Measurements from ENCODE around the gene IL1B. TPM values are rescaled to one million over a fixed set of nuclear protein-coding genes. Genes with fewer than 3 reads are reported as not detected.

IL1B gene
- polyA plus RNA-seq, 1 of the 3 experiments (the other 2 are of a cell fraction), result 0.25 TPM

GRCh38 chr2:112870841-112871835 is 34.6 kb upstream of the IL1B start:
- POLR2A ChIA-PET, result no interaction called here
- Histone ChIP-seq H3K9me2 (no peaks in the 10 kb centered on the region), H3K27ac (ENCODE audit: low read depth in 2 of 2, low read length in 1 of 2) (no peak overlapping the region), H3F3A (replicated peaks; ENCODE audit: insufficient read depth) (no peaks in the 10 kb centered on the region), H3K79me2 (ENCODE audit: insufficient read depth) (no peaks in the 10 kb centered on the region), H3K4me3 (ENCODE audit: low read depth in 2 of 2, low read length in 1 of 2) (no peak overlapping the region), H3K9ac (no peak overlapping the region), H4K20me1 (ENCODE audit: insufficient read depth) (no peaks in the 10 kb centered on the region), H3K9me3 (no peaks in the 10 kb centered on the region), H3K27me3 (ENCODE audit: insufficient read depth) (peaks cover 5% of the 10 kb centered on the region; the same call in 1 of the 2 replicates), H2AFZ (ENCODE audit: low read depth) (no peak overlapping the region), H3K36me3 (replicated peaks in 1 of 2; ENCODE audit: control insufficient read depth in 1 of 2, insufficient read depth in 2 of 2, low read length in 1 of 2) (no peaks in the 10 kb centered on the region), H3K4me1 (ENCODE audit: control insufficient read depth in 1 of 2, insufficient read depth in 2 of 2, low read depth in 1 of 2, low read length in 1 of 2) (no peaks in the 10 kb centered on the region), H3K4me2 (no peak overlapping the region)
- TF ChIP-seq CHD2 (IDR thresholded peaks at IDR 0.05; ENCODE audit: low read length, partially characterized antibody) (no peak), RAD21 (IDR thresholded peaks at IDR 0.05; ENCODE audit: low read length) (no peak), NRF1 (IDR thresholded peaks at IDR 0.05; ENCODE audit: low read depth, low read length) (no peak), SIN3A (IDR thresholded peaks at IDR 0.05; ENCODE audit: borderline replicate concordance, low read depth, low read length) (no peak), ELF1 (IDR thresholded peaks at IDR 0.05) (no peak), MXI1 (IDR thresholded peaks at IDR 0.05; ENCODE audit: low read depth, low read length) (no peak)
- TF ChIP-seq, protein P1, sequence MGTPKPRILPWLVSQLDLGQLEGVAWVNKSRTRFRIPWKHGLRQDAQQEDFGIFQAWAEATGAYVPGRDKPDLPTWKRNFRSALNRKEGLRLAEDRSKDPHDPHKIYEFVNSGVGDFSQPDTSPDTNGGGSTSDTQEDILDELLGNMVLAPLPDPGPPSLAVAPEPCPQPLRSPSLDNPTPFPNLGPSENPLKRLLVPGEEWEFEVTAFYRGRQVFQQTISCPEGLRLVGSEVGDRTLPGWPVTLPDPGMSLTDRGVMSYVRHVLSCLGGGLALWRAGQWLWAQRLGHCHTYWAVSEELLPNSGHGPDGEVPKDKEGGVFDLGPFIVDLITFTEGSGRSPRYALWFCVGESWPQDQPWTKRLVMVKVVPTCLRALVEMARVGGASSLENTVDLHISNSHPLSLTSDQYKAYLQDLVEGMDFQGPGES (IDR thresholded peaks at IDR 0.05; ENCODE audit: low read depth, low read length), result no peak
- CTCF ChIA-PET, result no interaction called here
- WGBS (ENCODE audit: low lambda C conversion rate), result 16% methylated on average over 9 of the region's 9 CpGs
- DNase-seq, result no peak

DNA sequence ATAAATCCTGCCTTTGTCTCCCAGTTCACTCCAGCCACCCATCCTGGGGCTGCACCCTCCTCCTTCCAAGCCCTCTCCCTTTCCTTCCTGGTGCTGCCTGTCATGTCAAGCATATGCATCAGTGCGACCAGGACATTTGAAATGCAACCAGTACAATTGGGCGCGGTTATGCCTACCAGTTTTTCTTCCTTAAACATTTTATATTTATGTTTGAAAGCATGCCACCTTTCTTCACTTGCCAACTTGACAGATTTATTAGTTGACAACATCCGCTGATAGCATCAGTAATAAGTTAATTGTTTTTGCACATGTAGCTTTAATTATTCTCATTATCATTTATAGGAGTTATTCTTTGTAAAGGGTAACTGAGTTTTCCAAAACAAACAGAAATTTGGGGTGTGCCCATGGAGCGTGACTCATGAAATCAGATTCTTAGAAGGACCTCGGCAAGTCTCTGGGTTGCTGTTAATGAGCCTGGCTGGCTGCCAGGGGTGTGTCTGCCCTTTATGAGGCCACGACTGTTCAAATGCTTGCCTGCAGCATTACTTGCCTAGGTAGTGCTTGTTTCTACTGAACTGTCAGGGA is 32.8 kb upstream of the IL1B start:
- Histone ChIP-seq H4K20me1 (ENCODE audit: insufficient read depth) (no peaks in the 10 kb centered on the region), H2AFZ (ENCODE audit: low read depth) (no peak overlapping the region), H3K4me2 (no peak overlapping the region), H3K9me3 (no peaks in the 10 kb centered on the region), H3K27ac (ENCODE audit: low read depth in 2 of 2, low read length in 1 of 2) (no peak overlapping the region), H3K9me2 (no peaks in the 10 kb centered on the region), H3F3A (replicated peaks; ENCODE audit: insufficient read depth) (no peaks in the 10 kb centered on the region), H3K79me2 (ENCODE audit: insufficient read depth) (no peaks in the 10 kb centered on the region), H3K9ac (no peak overlapping the region), H3K4me1 (ENCODE audit: control insufficient read depth in 1 of 2, insufficient read depth in 2 of 2, low read depth in 1 of 2, low read length in 1 of 2) (no peaks in the 10 kb centered on the region), H3K4me3 (ENCODE audit: low read depth in 2 of 2, low read length in 1 of 2) (no peak overlapping the region), H3K27me3 (ENCODE audit: insufficient read depth) (peaks cover 5% of the 10 kb centered on the region; the same call in 1 of the 2 replicates), H3K36me3 (replicated peaks in 1 of 2; ENCODE audit: control insufficient read depth in 1 of 2, insufficient read depth in 2 of 2, low read length in 1 of 2) (no peaks in the 10 kb centered on the region)
- WGBS (ENCODE audit: low lambda C conversion rate), result 18% methylated on average over 7 of the region's 7 CpGs
- no peak for DNase-seq
- CTCF ChIA-PET, result no interaction called here
- POLR2A ChIA-PET, result no interaction called here
- TF ChIP-seq RCOR1 (IDR thresholded peaks at IDR 0.05; ENCODE audit: low read length), result no peak
- TF ChIP-seq SMC3 (IDR thresholded peaks at IDR 0.05; ENCODE audit: low read depth, low read length), result no peak
- TF ChIP-seq, protein P2, sequence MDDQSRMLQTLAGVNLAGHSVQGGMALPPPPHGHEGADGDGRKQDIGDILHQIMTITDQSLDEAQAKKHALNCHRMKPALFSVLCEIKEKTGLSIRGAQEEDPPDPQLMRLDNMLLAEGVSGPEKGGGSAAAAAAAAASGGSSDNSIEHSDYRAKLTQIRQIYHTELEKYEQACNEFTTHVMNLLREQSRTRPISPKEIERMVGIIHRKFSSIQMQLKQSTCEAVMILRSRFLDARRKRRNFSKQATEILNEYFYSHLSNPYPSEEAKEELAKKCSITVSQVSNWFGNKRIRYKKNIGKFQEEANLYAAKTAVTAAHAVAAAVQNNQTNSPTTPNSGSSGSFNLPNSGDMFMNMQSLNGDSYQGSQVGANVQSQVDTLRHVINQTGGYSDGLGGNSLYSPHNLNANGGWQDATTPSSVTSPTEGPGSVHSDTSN (IDR thresholded peaks at IDR 0.05), result no peak
- TF ChIP-seq RXRA (IDR thresholded peaks at IDR 0.05; ENCODE audit: borderline replicate concordance, low read depth), result no peak
- no peak for TF ChIP-seq EZH2phosphoT487 (IDR thresholded peaks at IDR 0.05; ENCODE audit: borderline replicate concordance, low read depth)
- TF ChIP-seq, protein P1 (IDR thresholded peaks at IDR 0.05; ENCODE audit: low read depth, low read length), result no peak
- TF ChIP-seq TCF12 (IDR thresholded peaks at IDR 0.05), result no peak
- TF ChIP-seq MEF2A (IDR thresholded peaks at IDR 0.05; ENCODE audit: borderline replicate concordance, low read depth), result no peak
- no peak for TF ChIP-seq MAX (IDR thresholded peaks at IDR 0.05; ENCODE audit: low read depth)
- no peak for TF ChIP-seq TAF1 (IDR thresholded peaks at IDR 0.05; ENCODE audit: borderline replicate concordance, low read depth, low read length)
